Stimulated activated CD4-positive, alpha-beta T cell treated with anti-CD3 and anti-CD28 coated beads, TNF-alpha, amount 100 ng/mL, for 48 hours (primary cell): ENCODE results near the gene NAA30.

Experiments used
- DNase-seq, 3 donors: peaks; one replicate each; pipeline ENCODE4 v3.0.0-alpha.2; 2020; ENCODE audit warnings: low read depth in 3 of 3

The NAA30 gene

GRCh38 chr14:57392830-57393229 is 2.4 kb downstream of the NAA30 start:
- no peak for DNase-seq

- DNase-seq: no peak
These were observed 10.4 kb downstream of the NAA30 start for GRCh38 chr14:57400556-57401494.

GRCh38 chr14:57401501-57401900 is 11.1 kb downstream of the NAA30 start:
- DNase-seq: no peak

- DNase-seq: no peak
These were observed 11.9 kb downstream of the NAA30 start for GRCh38 chr14:57402173-57402852.

- DNase-seq: no peak
These were observed 13.1 kb downstream of the NAA30 start for GRCh38 chr14:57403521-57403864.

GRCh38 chr14:57405562-57405961 is 15.2 kb downstream of the NAA30 start:
- DNase-seq: no peak

- DNase-seq: no peak
These were observed 17.7 kb downstream of the NAA30 start for GRCh38 chr14:57408037-57408436.

GRCh38 chr14:57408634-57409033 is 18.2 kb downstream of the NAA30 start:
- DNase-seq: no peak

- DNase-seq: no peak
These were observed 22.0 kb downstream of the NAA30 start for GRCh38 chr14:57412341-57412740.

- DNase-seq: no peak
These were observed 23.5 kb downstream of the NAA30 start for GRCh38 chr14:57413849-57414248.

GRCh38 chr14:57417228-57417627 is 26.8 kb downstream of the NAA30 start:
- no peak for DNase-seq

- no peak for DNase-seq
These were observed 28.6 kb downstream of the NAA30 start for GRCh38 chr14:57418999-57419398.

GRCh38 chr14:57420033-57420432 is 29.6 kb downstream of the NAA30 start:
- DNase-seq: no peak

GRCh38 chr14:57420986-57421385 is 30.6 kb downstream of the NAA30 start:
- DNase-seq: no peak

- DNase-seq: no peak
These were observed 45.5 kb downstream of the NAA30 start for GRCh38 chr14:57435923-57436322.

GRCh38 chr14:57461777-57462320 is 71.5 kb downstream of the NAA30 start:
- DNase-seq: no peak

- no peak for DNase-seq
These were observed 72.2 kb downstream of the NAA30 start for GRCh38 chr14:57462551-57462950.

- no peak for DNase-seq
These were observed 73.8 kb downstream of the NAA30 start for GRCh38 chr14:57464008-57464730.
